HG03095 (cell line): ENCODE data around the gene GRSF1.
"Not testable (repeated sequence)": the region's sequence is repeated elsewhere in the genome, so short reads cannot be mapped to it uniquely, and the experiment has no call there.

Experiments
- ATAC-seq: cut with Tn5 transposase; IDR thresholded peaks from one replicate; pipeline ENCODE4 v1.9.1; 2021; ENCODE audit warnings: moderate library complexity; ENCODE audit not compliant: unreplicated experiment

The GRSF1 gene

DNA sequence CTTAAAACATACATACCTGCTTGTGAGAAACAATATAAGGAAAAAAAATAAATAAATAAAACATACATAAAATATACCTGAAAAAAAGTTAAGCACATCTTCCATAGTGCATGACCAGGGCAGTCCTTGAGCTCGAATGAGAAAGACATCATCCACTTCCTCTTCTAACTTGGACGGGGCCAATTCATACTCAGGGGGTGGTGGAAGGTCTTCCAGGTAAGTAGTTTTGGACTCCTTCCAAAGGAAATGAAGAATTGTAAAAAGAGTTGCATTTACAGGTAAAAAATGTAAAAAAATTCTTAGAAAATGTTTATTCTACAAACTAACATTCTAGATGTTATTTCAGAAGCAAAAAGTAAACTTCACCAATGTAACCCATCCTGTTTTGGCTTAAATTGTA lies 3.6 kb downstream of the GRSF1 start:
- no peak for ATAC-seq

DNA sequence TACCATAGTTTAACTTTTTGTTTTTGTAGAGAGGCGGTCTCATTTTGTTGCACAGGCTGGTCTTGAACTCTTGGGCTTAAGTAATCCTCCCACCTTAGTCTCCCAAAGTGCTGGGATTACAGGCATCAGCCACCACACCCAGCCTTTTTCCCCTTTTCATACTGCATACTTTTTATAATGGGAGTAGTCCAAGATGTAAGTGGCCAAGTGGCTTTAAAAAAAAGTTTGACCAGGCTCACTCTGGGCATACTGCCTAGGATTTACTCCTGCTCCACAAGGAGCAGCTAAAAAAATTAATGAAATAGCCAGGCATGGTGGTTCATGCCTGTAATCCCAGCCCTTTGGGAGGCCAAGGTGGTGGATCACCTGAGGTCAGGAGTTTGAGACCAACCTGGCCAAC lies 6.0 kb downstream of the GRSF1 start:
- ATAC-seq: no peak

DNA sequence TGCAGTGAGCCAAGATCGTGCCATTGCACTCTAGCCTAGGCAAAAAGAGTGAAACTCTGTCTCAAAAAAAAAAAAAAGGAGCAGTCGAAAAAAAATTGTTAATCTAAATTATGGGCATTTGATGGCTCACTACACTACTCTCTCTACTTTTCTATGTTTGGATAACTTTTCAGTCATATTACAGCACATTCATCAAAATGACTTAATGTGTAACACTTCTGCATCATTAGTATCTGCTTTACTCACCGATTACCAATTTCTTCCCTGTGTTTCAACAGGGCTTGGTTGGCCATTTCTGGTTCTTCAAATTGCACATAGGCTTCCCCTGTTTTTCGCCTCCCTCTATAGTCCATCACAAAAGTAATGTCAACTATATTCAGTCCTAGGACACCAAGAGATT lies 8.4 kb downstream of the GRSF1 start:
- no peak for ATAC-seq

DNA sequence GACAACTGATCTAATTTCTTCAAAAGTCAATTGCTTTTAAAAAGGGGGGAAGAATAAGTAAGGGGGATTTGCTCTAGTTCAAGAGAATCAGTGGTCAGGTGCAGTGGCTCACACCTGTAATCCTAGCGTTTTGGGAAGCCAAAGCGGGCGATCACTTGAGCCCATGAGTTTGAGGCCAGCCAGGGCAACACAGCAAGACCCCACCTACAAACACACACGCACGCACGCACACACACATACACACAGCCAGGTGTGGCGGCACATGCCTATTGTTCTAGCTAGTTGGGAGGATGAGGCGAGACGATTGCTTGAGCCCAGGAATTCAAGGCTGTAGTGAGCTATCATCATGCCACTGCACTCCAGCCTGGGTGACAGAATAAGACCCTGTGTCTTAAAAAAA lies 9.6 kb downstream of the GRSF1 start:
- ATAC-seq: no peak

DNA sequence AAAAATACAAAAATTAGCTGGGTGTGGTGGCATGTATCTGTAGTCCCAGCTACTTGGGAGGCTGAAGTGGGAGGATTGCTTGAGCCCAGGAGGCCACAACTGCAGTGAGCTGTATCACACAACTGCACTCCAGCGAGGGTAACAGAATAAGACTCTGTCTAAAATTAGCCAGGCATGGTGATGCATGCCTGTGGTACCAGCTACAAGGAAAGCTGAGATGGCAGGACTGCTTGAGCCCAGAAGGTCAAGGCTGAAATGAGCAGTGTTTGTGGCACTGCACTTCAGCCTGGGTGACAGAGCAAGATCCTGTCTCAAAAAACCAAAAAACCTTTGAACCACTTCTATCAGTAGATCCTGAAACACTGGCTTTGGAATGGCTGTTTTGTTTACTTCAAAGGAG lies 10.2 kb downstream of the GRSF1 start:
- ATAC-seq: no peak

DNA sequence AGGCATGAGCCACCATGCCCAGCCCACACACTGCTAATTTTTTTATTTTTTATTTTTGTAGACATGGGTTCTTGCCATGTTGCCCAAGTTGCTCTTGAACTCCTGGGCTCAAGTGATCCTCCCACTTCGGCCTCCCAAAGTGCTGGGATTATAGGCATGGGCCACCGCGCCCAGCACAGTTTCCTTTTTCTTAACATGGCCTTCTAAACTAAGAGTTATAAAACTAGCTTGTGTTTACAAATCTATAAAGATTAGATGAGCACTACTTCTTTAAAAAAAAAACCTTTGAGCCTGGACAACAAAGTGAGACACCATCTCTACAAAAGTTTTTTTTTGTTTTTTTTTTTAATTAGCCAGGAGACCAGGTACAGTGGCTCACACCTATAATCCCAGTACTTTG lies 10.7 kb downstream of the GRSF1 start:
- ATAC-seq: no peak

DNA sequence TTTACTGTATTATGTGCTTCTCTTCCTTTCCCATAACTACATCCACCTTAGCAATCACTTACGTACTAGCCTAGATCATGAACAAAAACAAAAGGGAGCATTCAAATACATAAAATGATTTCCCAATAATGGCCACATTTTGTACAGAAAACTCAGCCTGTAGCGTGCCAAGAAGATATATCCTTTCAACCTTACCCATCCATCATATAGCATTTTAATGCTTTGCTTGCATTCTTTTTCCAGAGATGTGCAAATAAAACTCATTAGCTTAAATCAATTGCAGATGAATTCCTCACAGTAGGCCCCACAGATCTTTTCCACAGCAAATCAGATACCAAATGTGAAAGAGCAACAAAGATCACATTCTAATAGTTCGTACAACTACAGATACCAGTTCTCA lies 20.8 kb downstream of the GRSF1 start:
- ATAC-seq: no peak

DNA sequence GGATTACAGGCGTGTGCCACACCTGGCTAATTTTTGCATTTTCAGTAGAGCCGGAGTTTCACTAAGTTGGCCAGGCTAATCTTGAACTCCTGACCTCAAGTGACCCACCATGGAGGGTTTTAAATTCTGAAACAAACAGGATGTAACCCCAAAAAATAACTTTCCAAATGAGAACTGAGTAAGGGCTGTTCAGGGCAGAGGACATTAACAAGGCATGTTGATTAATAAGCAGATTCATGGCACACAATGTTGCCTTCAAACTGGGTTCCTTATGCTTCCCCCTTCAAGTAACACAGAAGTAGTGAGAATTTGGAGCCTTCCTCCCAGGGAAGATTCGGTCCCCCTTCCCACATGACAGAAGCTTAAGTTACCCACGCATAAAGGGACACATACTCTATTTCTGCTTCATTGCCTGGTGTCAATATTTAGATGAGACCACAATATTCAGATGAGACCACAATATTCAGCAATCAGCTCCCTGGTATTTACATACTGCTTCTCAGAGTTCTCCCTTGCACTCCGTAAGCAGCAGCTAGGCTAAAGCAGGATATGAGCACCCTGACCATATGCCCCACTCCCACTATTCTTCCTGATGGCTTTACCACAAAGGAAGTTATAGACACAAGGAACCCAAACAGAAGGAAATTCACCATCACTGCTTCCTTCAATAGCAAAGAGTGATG lies 21.4 kb downstream of the GRSF1 start:
- peak; percentile 51 for ATAC-seq

DNA sequence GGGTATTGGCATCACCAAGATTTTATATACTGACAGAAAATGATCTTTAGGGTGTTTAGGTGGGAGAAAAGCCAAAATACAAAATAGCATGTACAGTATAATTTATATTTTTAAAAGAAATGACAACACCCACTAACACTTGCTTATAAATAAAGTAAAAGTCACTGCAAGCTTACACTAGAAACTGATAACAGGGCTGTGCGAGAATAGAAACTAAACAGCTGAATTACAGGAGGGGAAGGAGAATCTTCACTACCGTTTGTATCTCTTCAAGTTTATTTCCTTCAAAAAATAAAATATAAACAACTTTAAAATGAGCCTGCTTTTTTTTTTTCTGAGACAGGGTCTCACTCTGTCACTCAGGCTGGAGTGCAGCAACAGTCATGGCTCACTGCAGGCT lies 22.8 kb downstream of the GRSF1 start:
- no peak for ATAC-seq

DNA sequence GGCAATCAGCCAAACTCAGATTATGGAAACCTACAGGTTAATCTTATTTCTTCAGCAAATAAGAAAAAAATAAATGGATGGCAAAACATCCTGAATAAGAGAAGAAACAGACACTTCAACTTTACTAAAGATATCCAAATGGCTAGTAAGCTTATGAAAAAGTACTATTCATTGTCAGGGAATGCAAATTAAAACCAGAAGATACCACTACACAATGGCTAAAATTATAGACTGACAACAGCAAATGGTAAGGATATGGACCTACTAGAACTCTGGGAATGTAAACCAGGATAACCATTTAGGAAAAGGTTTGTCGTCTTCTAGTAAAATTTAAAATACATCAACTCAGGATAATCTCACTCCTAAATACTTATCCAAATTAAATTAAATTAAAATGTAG lies 24.3 kb downstream of the GRSF1 start:
- ATAC-seq: no peak

DNA sequence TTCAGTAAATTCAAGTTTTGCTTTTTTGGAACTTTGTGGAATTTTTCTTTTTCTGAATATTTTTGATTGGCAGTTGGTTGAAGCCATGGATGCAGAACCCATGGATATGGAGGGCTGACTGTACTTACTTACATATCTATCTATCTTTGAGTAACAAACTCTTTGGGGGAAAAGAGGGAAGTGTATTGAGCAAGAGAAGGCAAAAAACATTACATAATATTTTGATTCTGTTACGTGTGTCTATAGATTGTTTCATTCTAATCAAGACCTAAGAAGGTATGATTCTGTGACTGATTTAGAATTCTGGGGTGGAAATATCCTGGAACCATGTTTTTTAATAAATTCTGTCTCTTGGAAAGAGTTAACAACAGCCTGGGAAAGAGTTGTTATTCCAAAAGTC lies 31.5 kb downstream of the GRSF1 start:
- no peak for ATAC-seq

DNA sequence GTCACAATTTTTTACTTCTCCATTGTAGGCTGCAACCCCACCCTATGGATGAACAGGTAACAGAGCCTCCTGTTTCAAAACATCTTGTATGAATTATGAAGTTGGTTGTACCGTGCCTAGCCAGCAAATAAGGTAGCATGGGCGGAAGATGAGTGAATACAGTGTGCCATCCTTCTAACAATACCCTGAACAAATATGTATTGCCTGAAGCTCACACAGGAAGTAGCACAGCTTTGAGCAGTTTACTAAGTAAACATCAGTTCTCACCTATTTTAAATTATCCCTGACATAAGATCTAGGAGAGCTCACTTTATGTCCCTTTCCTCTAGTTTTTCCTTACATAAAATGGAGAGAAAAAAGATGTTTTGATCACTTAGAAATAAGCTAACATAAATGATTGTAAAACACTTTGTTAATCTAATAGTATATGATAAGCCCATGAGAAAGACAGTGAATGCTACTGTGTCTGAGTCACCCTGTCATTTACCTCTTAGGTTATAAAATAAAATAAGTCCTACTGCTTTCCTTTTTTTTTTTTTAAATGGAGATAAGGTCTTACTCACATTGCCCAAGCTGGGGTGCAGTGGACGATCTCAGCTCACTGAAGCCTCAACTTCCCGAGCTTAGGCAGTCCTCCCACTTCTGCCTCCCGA lies 36.6 kb downstream of the GRSF1 start:
- ATAC-seq: no peak

DNA sequence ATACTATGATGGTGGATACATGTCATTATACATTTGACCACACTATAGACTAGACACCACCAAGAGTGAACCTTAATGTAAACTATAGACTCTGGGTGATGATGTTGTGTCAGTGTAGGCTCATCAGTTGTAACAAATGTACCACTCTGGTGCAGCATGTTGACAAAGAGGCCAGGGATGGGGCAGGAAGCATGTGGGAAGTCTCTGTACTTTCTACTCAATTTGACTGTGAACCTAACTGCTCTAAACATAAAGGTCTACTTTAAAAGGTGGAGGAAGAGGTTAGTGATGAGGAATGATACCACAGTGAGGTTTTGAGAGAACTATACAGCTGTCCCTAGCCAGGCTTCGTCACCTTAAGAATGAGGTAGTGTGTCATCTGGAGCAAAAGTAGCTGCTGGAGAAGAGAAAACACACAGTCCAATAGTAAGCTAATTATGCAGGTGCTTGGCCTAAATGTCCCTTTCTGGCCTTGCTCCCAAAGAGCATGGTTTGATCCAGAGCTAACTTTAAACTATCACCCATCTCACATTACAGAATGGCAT lies 38.4 kb downstream of the GRSF1 start:
- peak; percentile 87 for ATAC-seq

DNA sequence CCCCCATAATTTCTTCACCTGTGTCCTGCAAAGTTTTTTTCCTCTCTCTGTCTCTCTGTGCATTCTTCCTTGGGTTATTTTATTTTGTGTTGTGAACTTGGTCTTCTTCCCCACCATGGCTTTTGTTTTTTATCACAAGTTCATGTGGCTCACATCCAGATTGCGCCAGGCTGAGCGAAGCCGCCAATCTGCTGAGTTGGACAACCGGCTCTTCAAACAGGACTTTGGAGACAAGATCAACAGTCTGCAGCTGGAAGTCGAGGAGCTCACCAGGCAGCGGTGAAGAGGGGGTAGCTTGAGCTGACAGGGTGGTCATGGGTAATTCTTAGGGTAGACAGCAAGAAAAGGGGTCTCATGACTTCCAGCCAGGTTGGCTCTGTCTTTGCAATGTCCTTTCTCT lies 46.1 kb downstream of the GRSF1 start:
- no peak for ATAC-seq

DNA sequence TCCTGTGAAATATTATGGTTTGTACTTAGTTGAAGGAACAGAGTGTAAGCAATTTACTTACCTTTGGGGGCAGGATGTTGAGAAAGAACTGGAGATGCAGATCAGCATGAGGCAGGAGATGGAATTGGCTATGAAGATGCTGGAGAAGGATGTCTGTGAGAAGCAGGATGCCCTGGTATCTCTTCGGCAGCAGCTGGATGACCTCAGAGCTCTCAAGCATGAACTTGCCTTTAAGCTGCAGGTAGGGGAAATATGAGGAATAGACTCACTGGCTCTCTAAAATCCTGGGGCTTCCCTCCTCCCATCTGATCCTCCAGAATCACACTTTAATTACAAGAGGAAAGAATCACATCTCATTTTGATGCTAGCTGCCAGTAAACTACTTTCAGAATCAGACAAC lies 51.0 kb downstream of the GRSF1 start:
- ATAC-seq: no peak

DNA sequence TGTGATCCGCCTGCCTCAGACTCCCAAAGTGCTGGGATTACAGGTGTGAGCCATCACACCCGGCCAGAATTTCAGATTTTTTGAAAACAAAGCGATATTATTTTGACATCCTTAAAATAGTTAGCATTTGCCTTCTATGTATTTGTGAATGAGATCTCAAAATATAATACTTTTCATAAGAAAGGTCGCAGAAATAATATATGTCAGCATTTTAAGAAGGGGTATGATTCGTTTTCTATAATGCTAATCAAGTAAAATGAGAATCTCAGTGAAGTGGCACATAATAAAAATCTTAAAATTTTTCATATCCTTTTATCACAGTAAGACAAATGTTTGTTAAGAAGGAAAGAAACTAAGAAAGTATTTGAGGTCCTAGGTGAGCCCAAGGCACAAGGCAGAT lies 52.2 kb downstream of the GRSF1 start:
- ATAC-seq: no peak

DNA sequence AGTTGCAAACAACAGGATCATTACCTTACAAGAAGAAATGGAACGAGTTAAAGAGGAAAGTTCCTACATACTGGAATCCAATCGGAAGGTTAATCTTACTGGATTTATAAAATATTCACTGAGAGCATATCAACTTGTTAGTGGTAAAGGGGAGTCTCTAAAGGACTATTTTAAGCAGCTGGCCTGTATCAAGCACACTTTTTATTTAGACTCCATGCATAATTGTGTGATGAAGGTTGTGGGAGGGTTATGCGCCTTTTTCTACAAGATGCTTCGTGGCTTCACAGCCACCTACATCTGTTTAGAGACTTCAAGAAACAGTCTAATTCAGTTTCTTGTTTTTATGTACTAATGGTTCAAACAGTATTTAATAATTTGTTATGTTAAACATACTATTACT lies 56.6 kb downstream of the GRSF1 start:
- ATAC-seq: no peak

DNA sequence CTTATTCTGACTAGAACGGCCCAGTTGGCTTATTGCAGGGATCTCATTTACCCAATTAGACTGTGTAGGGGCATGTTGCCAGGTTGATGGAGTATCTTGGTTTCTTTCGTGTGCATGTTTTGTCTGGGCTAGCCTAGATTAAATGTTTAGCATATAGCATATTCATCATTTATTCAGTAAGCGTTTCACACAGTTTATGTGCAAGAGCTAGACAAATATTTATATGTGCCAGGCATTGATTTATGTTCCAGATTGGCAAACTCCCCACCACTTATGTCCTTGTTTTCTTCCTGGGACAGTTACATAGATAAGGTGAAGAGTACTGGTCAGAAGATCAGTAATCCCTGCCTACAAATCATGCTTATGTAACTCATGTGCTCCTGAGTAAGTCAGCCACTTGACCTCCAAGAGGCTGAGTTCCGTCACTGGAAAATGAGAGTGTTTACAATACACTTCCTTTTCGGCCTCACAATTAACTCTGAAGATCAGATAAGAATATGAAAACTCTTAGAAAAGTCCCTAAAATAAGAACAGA lies 60.7 kb downstream of the GRSF1 start:
- ATAC-seq: no peak

DNA sequence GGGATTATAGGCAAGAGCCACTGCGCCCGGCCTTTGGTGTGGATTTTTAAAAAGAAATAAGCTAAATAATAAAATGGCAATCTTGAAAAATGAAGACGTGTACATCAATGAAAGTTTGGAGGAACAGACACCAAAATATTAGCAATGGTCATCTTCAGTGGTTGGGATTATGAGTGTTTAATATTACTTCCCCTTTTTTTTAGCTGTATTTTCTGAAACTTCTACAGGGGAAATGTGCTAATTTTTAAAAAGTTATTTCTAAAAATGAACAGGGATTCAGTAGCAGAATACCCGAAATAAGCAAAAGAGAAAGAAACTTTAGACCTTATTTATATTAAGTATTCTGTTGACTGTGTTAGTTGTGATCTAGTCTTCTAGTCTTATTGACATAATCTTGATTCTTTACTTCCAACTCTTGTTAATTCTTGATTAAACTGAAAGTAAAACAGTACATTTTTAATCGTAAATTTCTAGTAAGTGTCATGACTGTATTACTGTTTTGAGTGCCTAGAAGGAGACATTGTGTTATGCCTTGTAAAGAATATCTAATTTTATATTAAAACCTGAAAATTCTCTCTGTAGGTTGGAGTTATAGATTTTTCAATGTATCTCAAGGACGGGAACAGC lies 66.6 kb downstream of the GRSF1 start:
- no peak for ATAC-seq

DNA sequence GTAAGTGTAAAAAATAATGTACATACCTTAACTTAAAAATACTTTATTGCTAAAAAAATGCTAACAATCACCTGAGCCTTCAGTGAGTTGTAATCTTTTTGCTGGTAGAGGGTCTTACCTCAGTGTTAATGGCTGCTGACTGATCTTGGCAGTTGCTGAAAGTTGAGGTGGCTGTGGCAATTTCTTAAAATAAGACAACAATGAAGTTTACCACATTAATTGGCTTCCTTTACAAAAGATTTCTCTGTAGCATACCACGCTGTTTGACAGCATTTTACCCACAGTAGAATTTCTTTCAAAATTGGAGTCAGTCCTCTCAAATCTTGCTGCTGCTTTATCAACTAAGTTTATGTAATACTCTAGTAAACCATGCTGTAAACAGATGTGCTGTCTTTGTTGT lies 70.3 kb downstream of the GRSF1 start:
- not testable (repeated sequence) for ATAC-seq

DNA sequence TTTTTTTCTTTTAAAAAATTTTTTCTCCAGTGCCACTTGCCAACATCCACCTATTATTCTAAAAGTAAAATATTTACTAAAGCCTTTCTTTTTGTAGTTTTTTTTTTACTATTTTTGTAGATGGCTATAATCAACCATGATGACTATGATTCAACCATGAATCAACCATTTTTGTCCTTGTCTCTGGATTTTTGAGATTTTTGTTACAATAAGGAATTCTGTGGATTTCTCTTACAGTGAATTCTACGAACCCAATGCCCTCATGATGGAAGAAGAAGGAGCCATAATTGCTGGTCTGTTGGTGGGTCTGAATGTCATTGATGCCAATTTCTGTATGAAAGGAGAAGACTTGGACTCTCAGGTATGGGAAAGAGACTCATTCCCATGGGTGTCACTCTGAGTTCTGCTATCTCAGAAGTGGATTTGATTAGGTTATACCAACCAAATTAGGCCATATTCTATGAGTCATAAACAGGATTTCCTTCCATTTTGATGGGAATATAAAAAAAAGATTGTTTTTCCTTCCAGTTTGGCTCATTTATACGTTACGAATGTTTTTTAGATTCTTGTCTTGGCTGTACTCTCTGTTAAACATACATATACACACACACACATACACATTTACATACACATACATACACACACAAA lies 71.3 kb downstream of the GRSF1 start:
- ATAC-seq: no peak
